CD14-positive monocyte (primary cell): ENCODE data around the gene ANKRD13B. TPM values are rescaled to one million over a fixed set of nuclear protein-coding genes. Genes with fewer than 3 reads are reported as not detected.

Experiments used
- DNase-seq, 3 donors: peaks; one replicate each; pipeline ENCODE4 v3.0.0-alpha.2; 2011 to 2022
- H2AFZ ChIP-seq: 2 replicates; pipeline ENCODE4 v1.6.0; 2012; ENCODE audit warnings: mild to moderate bottlenecking, low read depth, low read length, inconsistent platforms; ENCODE audit not compliant: insufficient read depth, poor library complexity, severe bottlenecking
- H3K27ac ChIP-seq, 2 donors: 1 replicate in 1 of 2; 2 replicates in 1 of 2; pipeline ENCODE4 v1.5.1; 2012 to 2013; ENCODE audit warnings: low read length in 2 of 2, control low read depth in 1 of 2, inconsistent platforms in 1 of 2, low read depth in 1 of 2, mild to moderate bottlenecking in 1 of 2
- H3K27me3 ChIP-seq, 2 donors: one replicate each; pipeline versions ENCODE4 v1.6.0 to v1.6.1; 2011 to 2013; ENCODE audit warnings: low read length in 2 of 2; ENCODE audit not compliant: control insufficient read depth in 2 of 2, insufficient read depth in 2 of 2
- H3K36me3 ChIP-seq, 2 donors: replicated peaks in 1 of 2; 1 replicate in 1 of 2; 2 replicates in 1 of 2; pipeline versions ENCODE4 v1.5.1 to v1.6.1; 2012 to 2013; ENCODE audit warnings: low read length in 2 of 2, control low read depth in 1 of 2, inconsistent platforms in 1 of 2, mild to moderate bottlenecking in 1 of 2; ENCODE audit not compliant: insufficient read depth in 2 of 2, control insufficient read depth in 1 of 2
- H3K4me1 ChIP-seq, 2 donors: 1 replicate in 1 of 2; 2 replicates in 1 of 2; pipeline versions ENCODE4 v1.5.1 to v1.6.1; 2012 to 2013; ENCODE audit warnings: low read length in 2 of 2, control low read depth in 1 of 2, inconsistent platforms in 1 of 2, mild to moderate bottlenecking in 1 of 2, moderate library complexity in 1 of 2; ENCODE audit not compliant: insufficient read depth in 2 of 2, control insufficient read depth in 1 of 2
- H3K4me2 ChIP-seq: replicated peaks from 2 replicates; pipeline ENCODE3; 2012; ENCODE audit warnings: low read length, moderate library complexity, mild to moderate bottlenecking; ENCODE audit not compliant: poor library complexity, severe bottlenecking; ENCODE audit errors: extremely low read depth
- H3K4me3 ChIP-seq, 3 experiments: fragments of 200-600 bp in 1 of 3; sonication (generic) in 1 of 3; replicated peaks in 1 of 3; 1 replicate in 2 of 3; 2 replicates in 1 of 3; pipeline ENCODE4 v1.5.1; 2011 to 2013; ENCODE audit warnings: low read length in 3 of 3, mild to moderate bottlenecking in 3 of 3, control low read depth in 2 of 3, low read depth in 2 of 3, inconsistent platforms in 1 of 3, moderate library complexity in 1 of 3
- H3K79me2 ChIP-seq: 2 replicates; pipeline ENCODE4 v1.6.0; 2012; ENCODE audit warnings: mild to moderate bottlenecking, control low read depth, inconsistent platforms, low read length, moderate library complexity; ENCODE audit not compliant: insufficient read depth
- H3K9ac ChIP-seq: 2 replicates; pipeline ENCODE4 v1.6.0; 2017; ENCODE audit warnings: low read length, mild to moderate bottlenecking; ENCODE audit not compliant: insufficient read depth, poor library complexity, severe bottlenecking
- H3K9me3 ChIP-seq, 2 donors: replicated peaks in 1 of 2; 1 replicate in 1 of 2; 2 replicates in 1 of 2; pipeline versions ENCODE4 v1.5.1 to v1.6.1; 2012 to 2013; ENCODE audit warnings: low read length in 2 of 2, control low read depth in 1 of 2; ENCODE audit not compliant: control insufficient read depth in 1 of 2, insufficient read depth in 1 of 2
- H4K20me1 ChIP-seq: 2 replicates; pipeline ENCODE4 v1.6.0; 2012; ENCODE audit warnings: mild to moderate bottlenecking, low read length, control low read depth, moderate library complexity; ENCODE audit not compliant: insufficient read depth
- H3K27ac Mint-ChIP-seq, 7 donors: one replicate each; pipeline ENCODE4 v1.8.0; 2020; ENCODE audit warnings: mild to moderate bottlenecking in 7 of 7, mixed read lengths in 7 of 7, moderate library complexity in 6 of 7, inconsistent platforms in 2 of 7
- H3K27me3 Mint-ChIP-seq, 3 donors: one replicate each; pipeline ENCODE4 v1.8.0; 2021 to 2022; ENCODE audit warnings: low read depth in 3 of 3, mild to moderate bottlenecking in 3 of 3, mixed read lengths in 3 of 3, moderate library complexity in 3 of 3, inconsistent platforms in 1 of 3
- H3K36me3 Mint-ChIP-seq, 2 donors: one replicate each; pipeline ENCODE4 v1.8.0; 2020; ENCODE audit warnings: mixed read lengths in 2 of 2, inconsistent platforms in 1 of 2, mild to moderate bottlenecking in 1 of 2
- H3K4me1 Mint-ChIP-seq: one replicate; pipeline ENCODE4 v1.8.0; 2020; ENCODE audit warnings: mild to moderate bottlenecking, mixed read lengths
- H3K4me3 Mint-ChIP-seq, 2 donors: one replicate each; pipeline ENCODE4 v1.8.0; 2020; ENCODE audit warnings: mild to moderate bottlenecking in 2 of 2, mixed read lengths in 2 of 2, moderate library complexity in 1 of 2
- H3K9me3 Mint-ChIP-seq, 7 donors: one replicate each; pipeline ENCODE4 v1.8.0; 2020 to 2022; ENCODE audit warnings: mixed read lengths in 7 of 7, mild to moderate bottlenecking in 6 of 7, moderate library complexity in 6 of 7, inconsistent platforms in 2 of 7
- WGBS: methylation state at CpG from one replicate; pipeline ENCODE4 v1.1.5; 2013; ENCODE audit warnings: missing lambda C conversion rate; ENCODE audit not compliant: insufficient coverage; 5-methylcytosine and 5-hydroxymethylcytosine counted together
- intact Hi-C, 2 donors: fragments of 100-400 bp; cut with micrococcal nuclease; formaldehyde crosslinking; loops; one replicate each; pipeline versions ENCODE4 v1.15.0 to v1.15.1; 2023
- polyA plus RNA-seq, 3 donors: library from polyadenylated mRNA; depleted of rRNA in 1 of 3; unstranded in 2 of 3; stranded (reverse) in 1 of 3; fragments of 300-500 nt in 2 of 3; fragments of >200 nt in 1 of 3; fragmentation: Illumina TruSeq in 2 of 3; gene quantifications; 1 replicate in 2 of 3; 2 replicates in 1 of 3; pipeline ENCODE4 v1.2.3, GENCODE V29; 2012 to 2021
- TF ChIP-seq, protein P1 (sequence below): fragments of 200-600 bp; IDR thresholded peaks from one replicate; pipeline ENCODE4 v1.8.0; 2022; ENCODE audit warnings: antibody characterized with exemption, mild to moderate bottlenecking

Gene ANKRD13B
- polyA plus RNA-seq, 3 donors: 0.37 TPM; not detected in 2

DNA sequence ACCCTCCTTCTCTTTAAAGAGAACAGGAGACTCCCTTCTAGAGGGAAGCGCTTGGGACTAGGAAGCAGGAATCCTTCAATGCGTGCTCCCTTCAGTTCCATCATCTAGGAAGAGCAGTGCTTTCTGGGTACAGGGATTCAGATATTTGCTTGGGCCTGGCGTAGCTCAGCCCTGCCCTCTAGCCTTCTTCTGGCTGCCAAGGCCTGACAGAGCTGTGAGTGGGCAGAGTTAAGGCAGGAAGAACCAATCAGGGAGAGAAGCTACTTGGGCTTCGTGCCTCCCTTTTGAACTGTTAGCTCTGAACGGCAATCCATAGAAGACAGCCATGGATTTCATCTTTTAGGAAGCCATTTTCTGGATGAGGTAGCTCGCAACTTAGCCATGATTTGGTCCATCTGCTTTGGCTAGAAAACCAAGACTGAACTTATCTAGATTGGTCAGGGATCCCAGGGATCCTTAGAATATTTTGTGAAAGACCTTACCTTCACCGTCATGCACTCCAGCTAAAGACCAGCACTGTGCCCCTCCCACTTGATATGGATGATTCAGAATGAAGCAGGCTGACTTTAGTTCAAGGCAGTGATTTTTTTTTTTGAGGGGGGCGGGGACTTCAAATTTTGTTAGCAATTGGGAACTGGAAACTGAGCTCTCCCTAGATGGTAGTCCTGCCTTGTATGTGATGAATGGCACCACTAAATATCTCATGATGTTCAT, 32.3 kb downstream of the ANKRD13B start:
- Histone ChIP-seq H3K4me2 (no peak overlapping the region), H3K36me3 (peaks cover 25 to 43% of the 10 kb centered on the region in 2 donors), H3K27ac (no peak overlapping the region), H3K9ac (no peak overlapping the region), H3K4me3 (no peak overlapping the region), H3K4me1 (peaks cover 13 to 16% of the 10 kb centered on the region in 2 donors), H3K9me3 (no peaks in the 10 kb centered on the region), H3K79me2 (no peaks in the 10 kb centered on the region), H3K27me3 (peaks cover 0 to 29% of the 10 kb centered on the region in 2 donors), H4K20me1 (peaks cover 77% of the 10 kb centered on the region), H2AFZ (no peak overlapping the region)
- Mint-ChIP-seq H3K4me3 (no peak overlapping the region), H3K27ac (peak overlapping the region in 1 of 7 donors; percentile 42), H3K36me3 (peaks cover 41% of the 10 kb centered on the region in 2 donors), H3K4me1 (peaks cover 26% of the 10 kb centered on the region), H3K27me3 (peaks cover 22 to 40% (median 30%) of the 10 kb centered on the region in 3 donors), H3K9me3 (no peaks in the 10 kb centered on the region)
- TF ChIP-seq, protein P1, sequence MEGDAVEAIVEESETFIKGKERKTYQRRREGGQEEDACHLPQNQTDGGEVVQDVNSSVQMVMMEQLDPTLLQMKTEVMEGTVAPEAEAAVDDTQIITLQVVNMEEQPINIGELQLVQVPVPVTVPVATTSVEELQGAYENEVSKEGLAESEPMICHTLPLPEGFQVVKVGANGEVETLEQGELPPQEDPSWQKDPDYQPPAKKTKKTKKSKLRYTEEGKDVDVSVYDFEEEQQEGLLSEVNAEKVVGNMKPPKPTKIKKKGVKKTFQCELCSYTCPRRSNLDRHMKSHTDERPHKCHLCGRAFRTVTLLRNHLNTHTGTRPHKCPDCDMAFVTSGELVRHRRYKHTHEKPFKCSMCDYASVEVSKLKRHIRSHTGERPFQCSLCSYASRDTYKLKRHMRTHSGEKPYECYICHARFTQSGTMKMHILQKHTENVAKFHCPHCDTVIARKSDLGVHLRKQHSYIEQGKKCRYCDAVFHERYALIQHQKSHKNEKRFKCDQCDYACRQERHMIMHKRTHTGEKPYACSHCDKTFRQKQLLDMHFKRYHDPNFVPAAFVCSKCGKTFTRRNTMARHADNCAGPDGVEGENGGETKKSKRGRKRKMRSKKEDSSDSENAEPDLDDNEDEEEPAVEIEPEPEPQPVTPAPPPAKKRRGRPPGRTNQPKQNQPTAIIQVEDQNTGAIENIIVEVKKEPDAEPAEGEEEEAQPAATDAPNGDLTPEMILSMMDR: no peak
- DNase-seq: no peak
- 95% methylated on average over 3 of the region's 8 CpGs for WGBS
- intact Hi-C loops: no loop called here

DNA sequence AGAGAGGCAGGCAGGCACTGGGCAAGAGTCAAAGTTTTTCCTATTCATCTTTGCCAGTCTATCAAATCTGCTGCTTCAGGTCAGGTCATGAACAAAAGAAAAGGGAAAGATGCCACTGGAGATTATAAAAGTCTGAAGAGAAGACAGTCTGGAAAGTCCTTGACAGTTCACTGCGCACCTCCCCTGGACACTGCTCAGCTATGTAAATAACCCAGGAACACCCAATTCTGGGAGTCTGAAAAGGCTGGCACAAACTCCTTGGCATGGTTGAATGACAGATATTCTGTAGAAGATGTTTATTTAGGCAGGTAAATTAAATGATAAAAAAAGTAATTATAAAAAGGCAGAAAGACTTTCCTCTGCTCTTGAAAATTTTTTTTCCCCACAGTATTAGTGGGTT, 35.0 kb downstream of the ANKRD13B start:
- peaks cover 16% of the 10 kb centered on the region for H3K4me1 Mint-ChIP-seq
- H3K9me3 Mint-ChIP-seq: no peaks in the 10 kb centered on the region
- peak overlapping the region in 3 of 7 donors; percentile 11 to 73 (median 64) for H3K27ac Mint-ChIP-seq
- H4K20me1 ChIP-seq: peaks cover 100% of the 10 kb centered on the region
- H3K4me3 ChIP-seq: no peak overlapping the region
- peaks cover 68% of the 10 kb centered on the region in 2 donors for H3K36me3 Mint-ChIP-seq
- no peak overlapping the region for H3K4me2 ChIP-seq
- H3K9ac ChIP-seq: no peak overlapping the region
- H3K4me1 ChIP-seq: peaks cover 2 to 4% of the 10 kb centered on the region in 2 donors
- H3K27me3 ChIP-seq: peaks cover 0 to 5% of the 10 kb centered on the region in 2 donors
- peak overlapping the region in 1 of 2 donors; percentile 5 for H3K27ac ChIP-seq
- no peaks in the 10 kb centered on the region for H3K9me3 ChIP-seq
- intact Hi-C loops: no loop called here
- no CpG with 5 or more reads among the region's 1 CpG for WGBS
- no peak overlapping the region for H3K4me3 Mint-ChIP-seq
- TF ChIP-seq, protein P1: no peak
- H3K27me3 Mint-ChIP-seq: peaks cover 9 to 12% (median 10%) of the 10 kb centered on the region in 3 donors
- H3K79me2 ChIP-seq: no peaks in the 10 kb centered on the region
- no peak overlapping the region for H2AFZ ChIP-seq
- no peak for DNase-seq
- peaks cover 53 to 70% of the 10 kb centered on the region in 2 donors for H3K36me3 ChIP-seq
